Measurements from ENCODE around the gene TMOD3. TPM values are rescaled to one million over a fixed set of nuclear protein-coding genes. Genes with fewer than 3 reads are reported as not detected.
A peak's percentile ranks its signal among the peaks of the same experiment; 100 is the strongest.

Gene TMOD3
- total and polyA plus RNA-seq, 2 donors (not counting 1 experiment from before 2014, with no cell fraction given): 33.7 to 35.3 TPM

DNA sequence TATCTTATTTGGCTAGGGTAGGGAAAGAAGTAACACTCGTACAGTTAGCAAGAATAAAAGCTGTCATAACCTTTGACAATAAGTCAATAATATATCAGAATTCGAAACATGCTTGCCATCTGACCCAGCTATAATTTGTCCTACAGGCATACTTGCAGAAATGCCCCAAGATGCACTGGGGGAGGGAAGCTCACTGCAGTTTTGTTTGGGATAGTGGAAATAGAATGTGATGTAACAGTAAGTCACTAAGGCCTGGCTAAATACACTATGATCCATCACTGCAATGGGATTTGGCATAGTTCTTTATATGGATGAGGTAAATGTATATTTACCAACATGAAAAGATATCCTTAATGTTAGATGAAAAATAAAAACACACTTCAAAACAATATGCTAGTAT is 25.5 kb upstream of the TMOD3 start:
- H2AFZ ChIP-seq (ENCODE audit: low read length): no peak overlapping the region
- TF ChIP-seq EZH2 (IDR thresholded peaks at IDR 0.05; ENCODE audit: low read length, missing control alignments): no peak
- TF ChIP-seq, protein P1, sequence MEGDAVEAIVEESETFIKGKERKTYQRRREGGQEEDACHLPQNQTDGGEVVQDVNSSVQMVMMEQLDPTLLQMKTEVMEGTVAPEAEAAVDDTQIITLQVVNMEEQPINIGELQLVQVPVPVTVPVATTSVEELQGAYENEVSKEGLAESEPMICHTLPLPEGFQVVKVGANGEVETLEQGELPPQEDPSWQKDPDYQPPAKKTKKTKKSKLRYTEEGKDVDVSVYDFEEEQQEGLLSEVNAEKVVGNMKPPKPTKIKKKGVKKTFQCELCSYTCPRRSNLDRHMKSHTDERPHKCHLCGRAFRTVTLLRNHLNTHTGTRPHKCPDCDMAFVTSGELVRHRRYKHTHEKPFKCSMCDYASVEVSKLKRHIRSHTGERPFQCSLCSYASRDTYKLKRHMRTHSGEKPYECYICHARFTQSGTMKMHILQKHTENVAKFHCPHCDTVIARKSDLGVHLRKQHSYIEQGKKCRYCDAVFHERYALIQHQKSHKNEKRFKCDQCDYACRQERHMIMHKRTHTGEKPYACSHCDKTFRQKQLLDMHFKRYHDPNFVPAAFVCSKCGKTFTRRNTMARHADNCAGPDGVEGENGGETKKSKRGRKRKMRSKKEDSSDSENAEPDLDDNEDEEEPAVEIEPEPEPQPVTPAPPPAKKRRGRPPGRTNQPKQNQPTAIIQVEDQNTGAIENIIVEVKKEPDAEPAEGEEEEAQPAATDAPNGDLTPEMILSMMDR (conservative IDR thresholded peaks at IDR 0.05 in 1 of 2, IDR thresholded peaks at IDR 0.05 in 1 of 2; ENCODE audit: low read depth in 1 of 2, low read length in 2 of 2): no peak
- no peaks in the 10 kb centered on the region for H4K20me1 ChIP-seq (ENCODE audit: control insufficient read depth, extremely low read depth, insufficient read depth, low read length)
- H3K4me3 ChIP-seq (replicated peaks in 1 of 4; ENCODE audit: control extremely low read depth in 1 of 4, insufficient read depth in 1 of 4, low read depth in 3 of 4, low read length in 4 of 4): no peak overlapping the region
- no peaks in the 10 kb centered on the region for H3K4me1 ChIP-seq (ENCODE audit: control insufficient read depth, extremely low read depth, insufficient read depth, low read length)
- peak in 1 of 2 donors; percentile 34 for DNase-seq (ENCODE audit: low read depth in 2 of 2)
- H3K79me2 ChIP-seq (ENCODE audit: control insufficient read depth, insufficient read depth, low read length): no peaks in the 10 kb centered on the region
- peaks cover 5% of the 10 kb centered on the region for H3K36me3 ChIP-seq (ENCODE audit: control insufficient read depth, insufficient read depth, low read length)
- H3K27me3 ChIP-seq (ENCODE audit: control insufficient read depth, insufficient read depth, low read length): no peaks in the 10 kb centered on the region
- no peak overlapping the region for H3K4me2 ChIP-seq (ENCODE audit: extremely low read depth, insufficient read depth, low read length)
- H3K9me3 ChIP-seq (ENCODE audit: control insufficient read depth, insufficient read depth, low read depth, low read length): no peaks in the 10 kb centered on the region
- no peak overlapping the region for H3K9ac ChIP-seq (ENCODE audit: insufficient read depth, low read length)
- H3K27ac ChIP-seq (ENCODE audit: insufficient read depth, low read length): no peak overlapping the region

GRCh38 chr15:51806123-51806522 is 23.3 kb upstream of the TMOD3 start:
- no peak for TF ChIP-seq EZH2 (IDR thresholded peaks at IDR 0.05; ENCODE audit: low read length, missing control alignments)

GRCh38 chr15:51809457-51809856 is 20.0 kb upstream of the TMOD3 start:
- H4K20me1 ChIP-seq (ENCODE audit: control insufficient read depth, extremely low read depth, insufficient read depth, low read length): no peaks in the 10 kb centered on the region
- H3K4me1 ChIP-seq (ENCODE audit: control insufficient read depth, extremely low read depth, insufficient read depth, low read length): no peaks in the 10 kb centered on the region
- H3K9me3 ChIP-seq (ENCODE audit: control insufficient read depth, insufficient read depth, low read depth, low read length): no peaks in the 10 kb centered on the region
- H3K36me3 ChIP-seq (ENCODE audit: control insufficient read depth, insufficient read depth, low read length): peaks cover 5% of the 10 kb centered on the region
- no peaks in the 10 kb centered on the region for H3K79me2 ChIP-seq (ENCODE audit: control insufficient read depth, insufficient read depth, low read length)
- DNase-seq (ENCODE audit: low read depth in 2 of 2): no peak
- no peak overlapping the region for H3K4me3 ChIP-seq (replicated peaks in 1 of 4; ENCODE audit: control extremely low read depth in 1 of 4, insufficient read depth in 1 of 4, low read depth in 3 of 4, low read length in 4 of 4)
- no peak overlapping the region for H3K27ac ChIP-seq (ENCODE audit: insufficient read depth, low read length)
- H3K9ac ChIP-seq (ENCODE audit: insufficient read depth, low read length): no peak overlapping the region
- no peak for TF ChIP-seq EZH2 (IDR thresholded peaks at IDR 0.05; ENCODE audit: low read length, missing control alignments)
- TF ChIP-seq, protein P1 (conservative IDR thresholded peaks at IDR 0.05 in 1 of 2, IDR thresholded peaks at IDR 0.05 in 1 of 2; ENCODE audit: low read depth in 1 of 2, low read length in 2 of 2): no peak
- H2AFZ ChIP-seq (ENCODE audit: low read length): no peak overlapping the region
- no peak overlapping the region for H3K4me2 ChIP-seq (ENCODE audit: extremely low read depth, insufficient read depth, low read length)
- no peaks in the 10 kb centered on the region for H3K27me3 ChIP-seq (ENCODE audit: control insufficient read depth, insufficient read depth, low read length)

More at GRCh38 chr15:51806123-51806522, 23.3 kb upstream of the TMOD3 start:
- H3K4me3 ChIP-seq (replicated peaks in 1 of 4; ENCODE audit: control extremely low read depth in 1 of 4, insufficient read depth in 1 of 4, low read depth in 3 of 4, low read length in 4 of 4): no peak overlapping the region
- H3K4me2 ChIP-seq (ENCODE audit: extremely low read depth, insufficient read depth, low read length): no peak overlapping the region
- H3K27ac ChIP-seq (ENCODE audit: insufficient read depth, low read length): no peak overlapping the region
- H3K9ac ChIP-seq (ENCODE audit: insufficient read depth, low read length): no peak overlapping the region
- H3K79me2 ChIP-seq (ENCODE audit: control insufficient read depth, insufficient read depth, low read length): no peaks in the 10 kb centered on the region
- peaks cover 5% of the 10 kb centered on the region for H3K36me3 ChIP-seq (ENCODE audit: control insufficient read depth, insufficient read depth, low read length)
- H3K4me1 ChIP-seq (ENCODE audit: control insufficient read depth, extremely low read depth, insufficient read depth, low read length): no peaks in the 10 kb centered on the region
- no peak for DNase-seq (ENCODE audit: low read depth in 2 of 2)
- H4K20me1 ChIP-seq (ENCODE audit: control insufficient read depth, extremely low read depth, insufficient read depth, low read length): no peaks in the 10 kb centered on the region
- no peaks in the 10 kb centered on the region for H3K27me3 ChIP-seq (ENCODE audit: control insufficient read depth, insufficient read depth, low read length)
- no peak overlapping the region for H2AFZ ChIP-seq (ENCODE audit: low read length)
- no peaks in the 10 kb centered on the region for H3K9me3 ChIP-seq (ENCODE audit: control insufficient read depth, insufficient read depth, low read depth, low read length)
